CD14-positive monocyte (primary cell): Measurements from ENCODE around the gene TAS2R10. TPM values are rescaled to one million over a fixed set of nuclear protein-coding genes. Genes with fewer than 3 reads are reported as not detected.

Experiments
- DNase-seq, 3 donors: peaks; one replicate each; pipeline ENCODE4 v3.0.0-alpha.2; 2011 to 2022
- H2AFZ ChIP-seq: 2 replicates; pipeline ENCODE4 v1.6.0; 2012; ENCODE audit warnings: mild to moderate bottlenecking, low read depth, low read length, inconsistent platforms; ENCODE audit not compliant: insufficient read depth, poor library complexity, severe bottlenecking
- H3K27ac ChIP-seq, 2 donors: 1 replicate in 1 of 2; 2 replicates in 1 of 2; pipeline ENCODE4 v1.5.1; 2012 to 2013; ENCODE audit warnings: low read length in 2 of 2, control low read depth in 1 of 2, inconsistent platforms in 1 of 2, low read depth in 1 of 2, mild to moderate bottlenecking in 1 of 2
- H3K27me3 ChIP-seq, 2 donors: one replicate each; pipeline versions ENCODE4 v1.6.0 to v1.6.1; 2011 to 2013; ENCODE audit warnings: low read length in 2 of 2; ENCODE audit not compliant: control insufficient read depth in 2 of 2, insufficient read depth in 2 of 2
- H3K36me3 ChIP-seq, 2 donors: replicated peaks in 1 of 2; 1 replicate in 1 of 2; 2 replicates in 1 of 2; pipeline versions ENCODE4 v1.5.1 to v1.6.1; 2012 to 2013; ENCODE audit warnings: low read length in 2 of 2, control low read depth in 1 of 2, inconsistent platforms in 1 of 2, mild to moderate bottlenecking in 1 of 2; ENCODE audit not compliant: insufficient read depth in 2 of 2, control insufficient read depth in 1 of 2
- H3K4me1 ChIP-seq, 2 donors: 1 replicate in 1 of 2; 2 replicates in 1 of 2; pipeline versions ENCODE4 v1.5.1 to v1.6.1; 2012 to 2013; ENCODE audit warnings: low read length in 2 of 2, control low read depth in 1 of 2, inconsistent platforms in 1 of 2, mild to moderate bottlenecking in 1 of 2, moderate library complexity in 1 of 2; ENCODE audit not compliant: insufficient read depth in 2 of 2, control insufficient read depth in 1 of 2
- H3K4me2 ChIP-seq: replicated peaks from 2 replicates; pipeline ENCODE3; 2012; ENCODE audit warnings: low read length, moderate library complexity, mild to moderate bottlenecking; ENCODE audit not compliant: poor library complexity, severe bottlenecking; ENCODE audit errors: extremely low read depth
- H3K4me3 ChIP-seq, 3 experiments: fragments of 200-600 bp in 1 of 3; sonication (generic) in 1 of 3; replicated peaks in 1 of 3; 1 replicate in 2 of 3; 2 replicates in 1 of 3; pipeline ENCODE4 v1.5.1; 2011 to 2013; ENCODE audit warnings: low read length in 3 of 3, mild to moderate bottlenecking in 3 of 3, control low read depth in 2 of 3, low read depth in 2 of 3, inconsistent platforms in 1 of 3, moderate library complexity in 1 of 3
- H3K79me2 ChIP-seq: 2 replicates; pipeline ENCODE4 v1.6.0; 2012; ENCODE audit warnings: mild to moderate bottlenecking, control low read depth, inconsistent platforms, low read length, moderate library complexity; ENCODE audit not compliant: insufficient read depth
- H3K9ac ChIP-seq: 2 replicates; pipeline ENCODE4 v1.6.0; 2017; ENCODE audit warnings: low read length, mild to moderate bottlenecking; ENCODE audit not compliant: insufficient read depth, poor library complexity, severe bottlenecking
- H3K9me3 ChIP-seq, 2 donors: replicated peaks in 1 of 2; 1 replicate in 1 of 2; 2 replicates in 1 of 2; pipeline versions ENCODE4 v1.5.1 to v1.6.1; 2012 to 2013; ENCODE audit warnings: low read length in 2 of 2, control low read depth in 1 of 2; ENCODE audit not compliant: control insufficient read depth in 1 of 2, insufficient read depth in 1 of 2
- H4K20me1 ChIP-seq: 2 replicates; pipeline ENCODE4 v1.6.0; 2012; ENCODE audit warnings: mild to moderate bottlenecking, low read length, control low read depth, moderate library complexity; ENCODE audit not compliant: insufficient read depth
- H3K27ac Mint-ChIP-seq, 7 donors: one replicate each; pipeline ENCODE4 v1.8.0; 2020; ENCODE audit warnings: mild to moderate bottlenecking in 7 of 7, mixed read lengths in 7 of 7, moderate library complexity in 6 of 7, inconsistent platforms in 2 of 7
- H3K27me3 Mint-ChIP-seq, 3 donors: one replicate each; pipeline ENCODE4 v1.8.0; 2021 to 2022; ENCODE audit warnings: low read depth in 3 of 3, mild to moderate bottlenecking in 3 of 3, mixed read lengths in 3 of 3, moderate library complexity in 3 of 3, inconsistent platforms in 1 of 3
- H3K36me3 Mint-ChIP-seq, 2 donors: one replicate each; pipeline ENCODE4 v1.8.0; 2020; ENCODE audit warnings: mixed read lengths in 2 of 2, inconsistent platforms in 1 of 2, mild to moderate bottlenecking in 1 of 2
- H3K4me1 Mint-ChIP-seq: one replicate; pipeline ENCODE4 v1.8.0; 2020; ENCODE audit warnings: mild to moderate bottlenecking, mixed read lengths
- H3K4me3 Mint-ChIP-seq, 2 donors: one replicate each; pipeline ENCODE4 v1.8.0; 2020; ENCODE audit warnings: mild to moderate bottlenecking in 2 of 2, mixed read lengths in 2 of 2, moderate library complexity in 1 of 2
- H3K9me3 Mint-ChIP-seq, 7 donors: one replicate each; pipeline ENCODE4 v1.8.0; 2020 to 2022; ENCODE audit warnings: mixed read lengths in 7 of 7, mild to moderate bottlenecking in 6 of 7, moderate library complexity in 6 of 7, inconsistent platforms in 2 of 7
- WGBS: methylation state at CpG from one replicate; pipeline ENCODE4 v1.1.5; 2013; ENCODE audit warnings: missing lambda C conversion rate; ENCODE audit not compliant: insufficient coverage; 5-methylcytosine and 5-hydroxymethylcytosine counted together
- intact Hi-C, 2 donors: fragments of 100-400 bp; cut with micrococcal nuclease; formaldehyde crosslinking; loops; one replicate each; pipeline versions ENCODE4 v1.15.0 to v1.15.1; 2023
- polyA plus RNA-seq, 3 donors: library from polyadenylated mRNA; depleted of rRNA in 1 of 3; unstranded in 2 of 3; stranded (reverse) in 1 of 3; fragments of 300-500 nt in 2 of 3; fragments of >200 nt in 1 of 3; fragmentation: Illumina TruSeq in 2 of 3; gene quantifications; 1 replicate in 2 of 3; 2 replicates in 1 of 3; pipeline ENCODE4 v1.2.3, GENCODE V29; 2012 to 2021
- TF ChIP-seq, protein P1 (sequence below): fragments of 200-600 bp; IDR thresholded peaks from one replicate; pipeline ENCODE4 v1.8.0; 2022; ENCODE audit warnings: antibody characterized with exemption, mild to moderate bottlenecking

The TAS2R10 gene
- polyA plus RNA-seq, 3 donors: 0.08 TPM; not detected in 2

DNA sequence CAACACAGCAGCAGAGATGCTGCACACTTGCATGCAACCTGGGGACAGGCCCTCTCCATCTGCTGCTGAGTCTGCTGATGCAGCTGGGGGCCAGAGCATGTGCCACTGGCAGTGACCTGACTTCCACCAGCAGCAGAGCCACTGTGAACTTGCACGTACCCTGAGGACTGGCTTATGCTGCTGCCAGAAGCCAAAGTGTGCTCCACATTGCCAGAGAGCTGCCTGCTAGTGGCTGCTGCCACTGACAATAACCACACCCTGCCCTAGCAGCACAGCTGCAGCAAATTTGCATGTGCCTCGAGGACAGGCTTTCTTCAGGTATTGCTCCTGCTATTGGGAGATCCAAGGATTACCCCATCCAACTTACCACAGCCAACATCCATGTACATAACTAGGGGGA lies 27.6 kb upstream of the TAS2R10 start:
- H3K36me3 ChIP-seq: no peaks in the 10 kb centered on the region
- WGBS: 100% methylated on average over 2 of the region's 2 CpGs
- no peaks in the 10 kb centered on the region for H4K20me1 ChIP-seq
- Mint-ChIP-seq H3K4me1 (no peaks in the 10 kb centered on the region), H3K36me3 (peaks cover 8 to 13% of the 10 kb centered on the region in 2 donors), H3K4me3 (no peak overlapping the region), H3K9me3 (peaks cover 20 to 31% (median 22%) of the 10 kb centered on the region in 7 donors), H3K27me3 (no peaks in the 10 kb centered on the region), H3K27ac (no peak overlapping the region)
- no peak for DNase-seq
- no peak overlapping the region for H2AFZ ChIP-seq
- H3K9me3 ChIP-seq: peaks cover 20 to 30% of the 10 kb centered on the region in 2 donors
- H3K79me2 ChIP-seq: no peaks in the 10 kb centered on the region
- H3K4me3 ChIP-seq: no peak overlapping the region
- no peak overlapping the region for H3K9ac ChIP-seq
- TF ChIP-seq, protein P1, sequence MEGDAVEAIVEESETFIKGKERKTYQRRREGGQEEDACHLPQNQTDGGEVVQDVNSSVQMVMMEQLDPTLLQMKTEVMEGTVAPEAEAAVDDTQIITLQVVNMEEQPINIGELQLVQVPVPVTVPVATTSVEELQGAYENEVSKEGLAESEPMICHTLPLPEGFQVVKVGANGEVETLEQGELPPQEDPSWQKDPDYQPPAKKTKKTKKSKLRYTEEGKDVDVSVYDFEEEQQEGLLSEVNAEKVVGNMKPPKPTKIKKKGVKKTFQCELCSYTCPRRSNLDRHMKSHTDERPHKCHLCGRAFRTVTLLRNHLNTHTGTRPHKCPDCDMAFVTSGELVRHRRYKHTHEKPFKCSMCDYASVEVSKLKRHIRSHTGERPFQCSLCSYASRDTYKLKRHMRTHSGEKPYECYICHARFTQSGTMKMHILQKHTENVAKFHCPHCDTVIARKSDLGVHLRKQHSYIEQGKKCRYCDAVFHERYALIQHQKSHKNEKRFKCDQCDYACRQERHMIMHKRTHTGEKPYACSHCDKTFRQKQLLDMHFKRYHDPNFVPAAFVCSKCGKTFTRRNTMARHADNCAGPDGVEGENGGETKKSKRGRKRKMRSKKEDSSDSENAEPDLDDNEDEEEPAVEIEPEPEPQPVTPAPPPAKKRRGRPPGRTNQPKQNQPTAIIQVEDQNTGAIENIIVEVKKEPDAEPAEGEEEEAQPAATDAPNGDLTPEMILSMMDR: no peak
- intact Hi-C loops: no loop called here
- no peak overlapping the region for H3K4me2 ChIP-seq
- H3K27ac ChIP-seq: no peak overlapping the region
- no peaks in the 10 kb centered on the region for H3K4me1 ChIP-seq
- H3K27me3 ChIP-seq: no peaks in the 10 kb centered on the region

DNA sequence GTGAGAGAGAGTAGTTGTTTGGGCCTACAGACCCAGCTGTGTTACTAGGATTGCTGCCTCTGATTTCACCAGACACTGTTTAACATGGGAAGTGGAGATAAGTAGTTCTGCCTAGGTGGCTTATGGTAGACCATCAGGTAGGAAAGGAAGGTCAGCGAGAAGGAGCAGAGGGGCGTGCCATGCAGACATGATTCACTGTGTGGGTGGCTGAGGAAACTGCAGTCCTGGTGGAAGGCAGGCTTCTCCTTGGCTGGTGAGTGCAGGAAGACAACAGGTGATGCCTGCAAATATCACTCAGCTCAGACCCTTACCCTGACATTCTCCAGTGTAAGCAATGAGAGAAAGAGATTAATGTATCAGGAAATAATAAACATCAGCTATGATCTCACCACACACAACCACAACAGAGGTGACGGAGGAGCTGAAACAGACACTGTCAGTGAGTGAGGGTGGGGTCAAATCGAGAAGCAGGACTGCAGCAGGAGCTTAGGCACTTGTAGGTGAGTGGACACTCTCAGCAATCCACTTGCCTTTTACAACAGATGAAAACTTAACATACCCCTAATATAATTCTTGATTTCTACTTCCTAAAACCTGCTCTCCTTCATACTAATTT lies 25.2 kb upstream of the TAS2R10 start:
- H3K9ac ChIP-seq: no peak overlapping the region
- no peaks in the 10 kb centered on the region for H3K79me2 ChIP-seq
- no peaks in the 10 kb centered on the region for H3K36me3 ChIP-seq
- Mint-ChIP-seq H3K4me1 (no peaks in the 10 kb centered on the region), H3K27ac (no peak overlapping the region), H3K36me3 (peaks cover 10 to 12% of the 10 kb centered on the region in 2 donors), H3K9me3 (peaks cover 2 to 15% (median 5%) of the 10 kb centered on the region in 7 donors), H3K4me3 (no peak overlapping the region), H3K27me3 (no peaks in the 10 kb centered on the region)
- H2AFZ ChIP-seq: no peak overlapping the region
- H3K4me1 ChIP-seq: no peaks in the 10 kb centered on the region
- no peak for DNase-seq
- H3K4me2 ChIP-seq: no peak overlapping the region
- H4K20me1 ChIP-seq: no peaks in the 10 kb centered on the region
- intact Hi-C loops: no loop called here
- H3K27ac ChIP-seq: no peak overlapping the region
- TF ChIP-seq, protein P1: no peak
- H3K4me3 ChIP-seq: no peak overlapping the region
- 100% methylated on average over 2 of the region's 4 CpGs for WGBS
- H3K9me3 ChIP-seq: peaks cover 7 to 11% of the 10 kb centered on the region in 2 donors
- H3K27me3 ChIP-seq: no peaks in the 10 kb centered on the region
